Neuronal stem cell (in vitro differentiated cells): ENCODE data around the gene TMIE.
"Not testable (repeated sequence)": the region's sequence is repeated elsewhere in the genome, so short reads cannot be mapped to it uniquely, and the experiment has no call there.

ENCODE experiments used
- DNase-seq: peaks from one replicate; pipeline ENCODE4 v3.0.0-alpha.2; 2013; ENCODE audit warnings: low spot score
- H2AFZ ChIP-seq: one replicate; pipeline ENCODE4 v1.6.1; 2013; ENCODE audit warnings: mild to moderate bottlenecking, low read length, inconsistent platforms
- H2AK5ac ChIP-seq: 2 replicates; pipeline ENCODE4 v1.6.1; 2013; ENCODE audit warnings: low read depth, mild to moderate bottlenecking, inconsistent platforms, low read length, moderate library complexity, mixed read lengths
- H2BK120ac ChIP-seq: 2 replicates; pipeline ENCODE4 v1.6.1; 2013; ENCODE audit warnings: low read depth, mild to moderate bottlenecking, inconsistent platforms, low read length, moderate library complexity, mixed read lengths
- H2BK12ac ChIP-seq: one replicate; pipeline ENCODE4 v1.6.1; 2013; ENCODE audit warnings: low read length, inconsistent platforms
- H2BK15ac ChIP-seq: 2 replicates; pipeline ENCODE4 v1.6.1; 2013; ENCODE audit warnings: mild to moderate bottlenecking, low read length, inconsistent platforms, mixed read lengths
- H2BK5ac ChIP-seq: one replicate; pipeline ENCODE4 v1.6.1; 2013; ENCODE audit warnings: inconsistent platforms, mild to moderate bottlenecking, low read length, moderate library complexity
- H3K14ac ChIP-seq: one replicate; pipeline ENCODE4 v1.6.1; 2013; ENCODE audit warnings: low read length, inconsistent platforms
- H3K18ac ChIP-seq: 2 replicates; pipeline ENCODE4 v1.6.1; 2013; ENCODE audit warnings: low read length, inconsistent platforms
- H3K23ac ChIP-seq: 2 replicates; pipeline ENCODE4 v1.6.1; 2013; ENCODE audit warnings: low read depth, mild to moderate bottlenecking, mixed read lengths, low read length, inconsistent platforms; ENCODE audit not compliant: poor library complexity
- H3K27ac ChIP-seq: replicated peaks from 3 replicates; pipeline ENCODE4 v1.5.1; 2013; ENCODE audit warnings: low read length, inconsistent platforms
- H3K27me3 ChIP-seq, 3 experiments: 2 replicates each; pipeline ENCODE4 v1.6.1; 2013; ENCODE audit warnings: low read length in 3 of 3, mild to moderate bottlenecking in 2 of 3, inconsistent platforms in 1 of 3, low read depth in 1 of 3, mixed read lengths in 1 of 3, moderate library complexity in 1 of 3; ENCODE audit not compliant: control insufficient read depth in 3 of 3, insufficient read depth in 3 of 3
- H3K36me3 ChIP-seq, 2 donors: replicated peaks in 1 of 2; 2 replicates each; pipeline ENCODE4 v1.6.1; 2013; ENCODE audit warnings: low read length in 2 of 2; ENCODE audit not compliant: control insufficient read depth in 2 of 2, insufficient read depth in 2 of 2
- H3K4ac ChIP-seq: 2 replicates; pipeline ENCODE4 v1.6.1; 2013; ENCODE audit warnings: inconsistent platforms, mild to moderate bottlenecking, low read length, moderate library complexity
- H3K4me1 ChIP-seq, 2 donors: 1 replicate in 1 of 2; 2 replicates in 1 of 2; pipeline ENCODE4 v1.6.1; 2013; ENCODE audit warnings: low read length in 2 of 2, low read depth in 1 of 2; ENCODE audit not compliant: control insufficient read depth in 2 of 2, insufficient read depth in 1 of 2
- H3K4me2 ChIP-seq: one replicate; pipeline ENCODE4 v1.6.1; 2013; ENCODE audit warnings: mild to moderate bottlenecking, low read length, inconsistent platforms; ENCODE audit not compliant: insufficient read depth, poor library complexity, severe bottlenecking
- H3K4me3 ChIP-seq, 2 donors: 2 replicates each; pipeline ENCODE4 v1.5.1; 2013; ENCODE audit warnings: low read length in 2 of 2, mild to moderate bottlenecking in 2 of 2, inconsistent platforms in 1 of 2, moderate library complexity in 1 of 2
- H3K79me1 ChIP-seq: one replicate; pipeline ENCODE4 v1.6.1; 2013; ENCODE audit warnings: low read depth, mild to moderate bottlenecking, inconsistent platforms, low read length, moderate library complexity
- H3K9ac ChIP-seq: one replicate; pipeline ENCODE4 v1.6.1; 2013; ENCODE audit warnings: mild to moderate bottlenecking, low read depth, low read length, inconsistent platforms; ENCODE audit not compliant: poor library complexity
- H3K9me3 ChIP-seq, 2 donors: replicated peaks in 1 of 2; 2 replicates each; pipeline versions ENCODE3 to v1.6.1; 2013; ENCODE audit warnings: low read length in 2 of 2, mild to moderate bottlenecking in 2 of 2, inconsistent platforms in 1 of 2, low read depth in 1 of 2, mixed read lengths in 1 of 2, moderate library complexity in 1 of 2; ENCODE audit not compliant: control insufficient read depth in 2 of 2, insufficient read depth in 1 of 2
- H4K8ac ChIP-seq: one replicate; pipeline ENCODE4 v1.6.1; 2013; ENCODE audit warnings: low read depth, mild to moderate bottlenecking, inconsistent platforms, low read length, moderate library complexity
- H4K91ac ChIP-seq: one replicate; pipeline ENCODE4 v1.6.1; 2013; ENCODE audit warnings: low read length, low read depth, mild to moderate bottlenecking, inconsistent platforms; ENCODE audit not compliant: poor library complexity
- WGBS, 2 donors: extraction: QIAGEN DNeasy Blood & Tissue Kit; methylation state at CpG; one replicate each; pipeline ENCODE4 v1.1.7; 2013; ENCODE audit warnings: missing lambda C conversion rate in 2 of 2, mixed read lengths in 1 of 2; ENCODE audit not compliant: insufficient read length in 2 of 2, insufficient replicate concordance in 1 of 2; ENCODE audit errors: extremely low coverage in 2 of 2; 5-methylcytosine and 5-hydroxymethylcytosine counted together

The TMIE gene

GRCh38 chr3:46748170-46748569 lies 47.0 kb downstream of the TMIE start:
- no peak overlapping the region for H4K91ac ChIP-seq
- no peak overlapping the region for H2BK5ac ChIP-seq
- no peak overlapping the region for H3K23ac ChIP-seq
- H3K27ac ChIP-seq, result no peak overlapping the region
- no peak overlapping the region for H3K4me2 ChIP-seq
- no peak overlapping the region for H3K14ac ChIP-seq
- H2AK5ac ChIP-seq, result no peak overlapping the region
- no peaks in the 10 kb centered on the region for H3K4me1 ChIP-seq
- no peaks in the 10 kb centered on the region for H3K36me3 ChIP-seq
- no CpG with 5 or more reads among the region's 2 CpGs for WGBS, 2 donors
- no peak overlapping the region for H2BK120ac ChIP-seq
- H3K9ac ChIP-seq, result no peak overlapping the region
- peaks cover 2% of the 10 kb centered on the region for H3K79me1 ChIP-seq
- H3K18ac ChIP-seq, result no peak overlapping the region
- H3K27me3 ChIP-seq, result peaks cover 0 to 2% (median 0%) of the 10 kb centered on the region in 3 experiments
- no peak overlapping the region for H3K4me3 ChIP-seq
- no peak overlapping the region for H2BK15ac ChIP-seq
- H4K8ac ChIP-seq, result no peak overlapping the region
- no peaks in the 10 kb centered on the region for H3K9me3 ChIP-seq
- no peak overlapping the region for H2AFZ ChIP-seq
- no peak for DNase-seq
- no peak overlapping the region for H3K4ac ChIP-seq
- no peak overlapping the region for H2BK12ac ChIP-seq

GRCh38 chr3:46749129-46749528 lies 47.9 kb downstream of the TMIE start:
- Histone ChIP-seq H3K14ac (no peak overlapping the region), H3K23ac (no peak overlapping the region), H2BK120ac (no peak overlapping the region), H3K79me1 (peaks cover 2% of the 10 kb centered on the region), H3K27me3 (peaks cover 0 to 2% (median 0%) of the 10 kb centered on the region in 3 experiments), H3K18ac (no peak overlapping the region), H3K9ac (no peak overlapping the region), H3K36me3 (no peaks in the 10 kb centered on the region), H3K9me3 (no peaks in the 10 kb centered on the region), H2BK5ac (no peak overlapping the region), H2AFZ (no peak overlapping the region), H3K4me2 (no peak overlapping the region), H3K27ac (no peak overlapping the region), H4K8ac (no peak overlapping the region), H2AK5ac (no peak overlapping the region), H3K4me1 (no peaks in the 10 kb centered on the region), H2BK15ac (no peak overlapping the region), H3K4ac (no peak overlapping the region), H4K91ac (no peak overlapping the region), H2BK12ac (no peak overlapping the region), H3K4me3 (no peak overlapping the region)
- no CpG with 5 or more reads among the region's 4 CpGs for WGBS, 2 donors
- DNase-seq, result no peak

- Histone ChIP-seq H2AFZ (no peak overlapping the region), H3K4me1 (no peaks in the 10 kb centered on the region), H2BK12ac (no peak overlapping the region), H4K8ac (no peak overlapping the region), H2BK120ac (peak overlapping the region; percentile 32), H2BK5ac (no peak overlapping the region), H3K27me3 (peaks cover 0 to 2% (median 0%) of the 10 kb centered on the region in 3 experiments), H3K36me3 (no peaks in the 10 kb centered on the region), H3K9me3 (no peaks in the 10 kb centered on the region), H3K14ac (peak overlapping the region; percentile 75), H3K79me1 (peaks cover 2% of the 10 kb centered on the region), H2AK5ac (peak overlapping the region; percentile 23), H3K4ac (no peak overlapping the region), H3K23ac (peak overlapping the region; percentile 70), H3K4me3 (no peak overlapping the region), H3K4me2 (no peak overlapping the region), H3K9ac (no peak overlapping the region), H3K18ac (peak overlapping the region; percentile 18), H3K27ac (no peak overlapping the region), H2BK15ac (no peak overlapping the region), H4K91ac (peak overlapping the region; percentile 41)
- no peak for DNase-seq
- WGBS, 2 donors, result no CpG with 5 or more reads among the region's 41 CpGs
These were observed 49.4 kb downstream of the TMIE start for GRCh38 chr3:46750555-46751038.

- H3K23ac ChIP-seq, H3K14ac ChIP-seq, H3K9me3 ChIP-seq, DNase-seq, H3K27ac ChIP-seq, H2AK5ac ChIP-seq, H3K4me2 ChIP-seq, H3K9ac ChIP-seq, H2BK5ac ChIP-seq, H3K4me1 ChIP-seq, H2AFZ ChIP-seq, H3K27me3 ChIP-seq, H2BK120ac ChIP-seq, H3K4me3 ChIP-seq, H2BK15ac ChIP-seq, H3K79me1 ChIP-seq, H3K36me3 ChIP-seq, H4K91ac ChIP-seq, H4K8ac ChIP-seq, H3K4ac ChIP-seq, H3K18ac ChIP-seq, H2BK12ac ChIP-seq: not testable (repeated sequence)
- whole genome bisulfite sequencing, 2 donors, result no CpG with 5 or more reads among the region's 6 CpGs
These were observed 51.9 kb downstream of the TMIE start for GRCh38 chr3:46753127-46753526.
